Vagina (tissue), 2 donors: ENCODE measurements around the gene IFT43.

ENCODE experiments used
- CTCF ChIP-seq, 3 experiments: fragments of 450-650 bp in 2 of 3; fragments of 200-600 bp in 1 of 3; sonication (generic) in 1 of 3; IDR thresholded peaks; one replicate each; pipeline ENCODE4 v1.5.1; 2017 to 2019; ENCODE audit warnings: antibody characterized with exemption in 3 of 3, mild to moderate bottlenecking in 2 of 3, moderate library complexity in 2 of 3
- POLR2A ChIP-seq, 2 donors: fragments of 450-650 bp; IDR thresholded peaks; one replicate each; pipeline ENCODE4 v1.6.1; 2017; ENCODE audit warnings: antibody characterized with exemption in 2 of 2, mild to moderate bottlenecking in 2 of 2, moderate library complexity in 2 of 2

DNA sequence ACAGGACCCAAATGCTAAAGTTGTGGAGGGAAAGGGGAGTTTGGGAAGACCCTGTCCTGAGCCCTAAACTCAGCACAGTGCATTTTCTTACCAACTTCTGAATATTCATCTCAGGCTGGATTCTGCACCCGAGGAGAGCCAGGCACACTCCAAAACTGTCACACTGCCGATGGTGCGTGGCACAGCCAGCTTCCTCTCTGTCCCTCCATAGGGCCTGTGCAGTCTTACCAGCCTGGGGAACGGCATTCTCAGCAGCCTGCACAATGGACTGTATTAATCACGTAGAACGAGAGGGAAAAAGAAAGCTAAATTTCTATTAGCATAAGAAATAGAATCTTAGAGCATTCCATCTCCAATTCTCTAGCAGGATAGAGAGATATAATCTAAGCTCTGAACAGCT is 94.9 kb downstream of the IFT43 start:
- TF ChIP-seq CTCF (IDR thresholded peaks at IDR 0.05) = no peak
- no peak for TF ChIP-seq POLR2A (IDR thresholded peaks at IDR 0.05)
